ENCODE data around the gene PLA2G1B.

PLA2G1B gene

DNA sequence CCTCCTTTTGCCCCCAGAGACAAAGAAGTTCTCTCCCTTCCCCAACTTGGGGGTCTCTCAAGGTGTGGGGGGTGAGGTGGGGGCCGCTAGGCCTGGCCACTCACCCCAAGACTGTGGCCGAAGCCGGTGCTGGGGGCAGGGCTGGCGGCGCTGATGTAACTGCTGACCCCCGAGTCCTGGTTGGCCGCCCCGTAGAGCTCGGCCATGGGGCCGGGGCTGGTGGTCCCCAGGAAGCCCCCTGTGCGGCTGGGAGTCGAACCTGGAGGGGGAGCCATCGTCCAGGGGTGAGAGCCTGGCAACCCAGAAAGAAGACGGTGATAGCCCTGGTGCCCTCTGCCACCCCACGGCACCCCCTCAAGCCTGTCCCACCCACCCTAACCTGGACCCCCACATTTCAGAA is 18.5 kb upstream of the PLA2G1B start:
- Histone ChIP-seq H2AFZ (ENCODE audit: low read length) (no peak overlapping the region), H3F3A (ENCODE audit: low read depth) (no peaks in the 10 kb centered on the region), H3K4me1 (ENCODE audit: insufficient read depth, low read length, poor library complexity, severe bottlenecking) (no peaks in the 10 kb centered on the region), H3K9me3 (ENCODE audit: insufficient read depth, low read depth, low read length) (no peaks in the 10 kb centered on the region), H3K4me3 (ENCODE audit: low read length, poor library complexity, severe bottlenecking) (no peak overlapping the region), H3K4me2 (ENCODE audit: low read depth, low read length, poor library complexity, severe bottlenecking) (no peak overlapping the region), H3K9me2 (replicated peaks; ENCODE audit: low read depth, low read length) (no peaks in the 10 kb centered on the region), H3K9ac (ENCODE audit: low read depth, low read length, poor library complexity, severe bottlenecking) (no peak overlapping the region), H4K20me1 (ENCODE audit: insufficient read depth, low read length, poor library complexity, severe bottlenecking) (no peaks in the 10 kb centered on the region), H3K36me3 (ENCODE audit: insufficient read depth, low read length) (no peaks in the 10 kb centered on the region), H3K27me3 (ENCODE audit: insufficient read depth, low read length, poor library complexity, severe bottlenecking) (no peaks in the 10 kb centered on the region), H3K79me2 (ENCODE audit: insufficient read depth, low read length) (no peaks in the 10 kb centered on the region)
- no peak for TF ChIP-seq EZH2phosphoT487 (IDR thresholded peaks at IDR 0.05; ENCODE audit: borderline replicate concordance)
- TF ChIP-seq, protein P1, sequence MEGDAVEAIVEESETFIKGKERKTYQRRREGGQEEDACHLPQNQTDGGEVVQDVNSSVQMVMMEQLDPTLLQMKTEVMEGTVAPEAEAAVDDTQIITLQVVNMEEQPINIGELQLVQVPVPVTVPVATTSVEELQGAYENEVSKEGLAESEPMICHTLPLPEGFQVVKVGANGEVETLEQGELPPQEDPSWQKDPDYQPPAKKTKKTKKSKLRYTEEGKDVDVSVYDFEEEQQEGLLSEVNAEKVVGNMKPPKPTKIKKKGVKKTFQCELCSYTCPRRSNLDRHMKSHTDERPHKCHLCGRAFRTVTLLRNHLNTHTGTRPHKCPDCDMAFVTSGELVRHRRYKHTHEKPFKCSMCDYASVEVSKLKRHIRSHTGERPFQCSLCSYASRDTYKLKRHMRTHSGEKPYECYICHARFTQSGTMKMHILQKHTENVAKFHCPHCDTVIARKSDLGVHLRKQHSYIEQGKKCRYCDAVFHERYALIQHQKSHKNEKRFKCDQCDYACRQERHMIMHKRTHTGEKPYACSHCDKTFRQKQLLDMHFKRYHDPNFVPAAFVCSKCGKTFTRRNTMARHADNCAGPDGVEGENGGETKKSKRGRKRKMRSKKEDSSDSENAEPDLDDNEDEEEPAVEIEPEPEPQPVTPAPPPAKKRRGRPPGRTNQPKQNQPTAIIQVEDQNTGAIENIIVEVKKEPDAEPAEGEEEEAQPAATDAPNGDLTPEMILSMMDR (conservative IDR thresholded peaks at IDR 0.05; ENCODE audit: low read length), result no peak

DNA sequence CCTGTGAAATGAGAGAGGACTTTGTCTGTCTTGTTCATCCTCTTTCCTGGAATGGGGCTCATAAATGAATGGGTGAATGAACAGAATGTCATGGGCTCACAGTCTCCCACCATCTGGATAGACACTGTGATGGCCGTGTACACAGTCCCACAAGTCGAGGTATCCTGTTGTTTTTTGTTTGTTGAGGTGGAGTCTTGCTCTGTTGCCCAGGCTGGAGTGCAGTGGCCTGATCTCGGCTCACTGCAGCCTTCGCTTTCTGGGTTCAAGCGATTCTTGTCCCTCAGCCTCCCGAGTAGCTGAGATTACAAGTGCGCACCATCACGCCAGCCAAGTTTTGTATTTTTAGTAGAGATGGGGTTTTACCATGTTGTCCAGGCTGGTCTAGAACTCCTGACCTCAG is 16.1 kb upstream of the PLA2G1B start:
- no peaks in the 10 kb centered on the region for H3K9me3 ChIP-seq (ENCODE audit: insufficient read depth, low read depth, low read length)
- no peaks in the 10 kb centered on the region for H3K9me2 ChIP-seq (replicated peaks; ENCODE audit: low read depth, low read length)
- no peaks in the 10 kb centered on the region for H3K36me3 ChIP-seq (ENCODE audit: insufficient read depth, low read length)
- H3K4me1 ChIP-seq (ENCODE audit: insufficient read depth, low read length, poor library complexity, severe bottlenecking), result no peaks in the 10 kb centered on the region
- no peaks in the 10 kb centered on the region for H3K79me2 ChIP-seq (ENCODE audit: insufficient read depth, low read length)
- TF ChIP-seq EZH2phosphoT487 (IDR thresholded peaks at IDR 0.05; ENCODE audit: borderline replicate concordance), result no peak
- TF ChIP-seq, protein P1 (conservative IDR thresholded peaks at IDR 0.05; ENCODE audit: low read length), result no peak
- H2AFZ ChIP-seq (ENCODE audit: low read length), result no peak overlapping the region
- H3F3A ChIP-seq (ENCODE audit: low read depth), result no peaks in the 10 kb centered on the region
- no peak overlapping the region for H3K4me3 ChIP-seq (ENCODE audit: low read length, poor library complexity, severe bottlenecking)
- H3K27me3 ChIP-seq (ENCODE audit: insufficient read depth, low read length, poor library complexity, severe bottlenecking), result no peaks in the 10 kb centered on the region
- no peak overlapping the region for H3K9ac ChIP-seq (ENCODE audit: low read depth, low read length, poor library complexity, severe bottlenecking)
- no peaks in the 10 kb centered on the region for H4K20me1 ChIP-seq (ENCODE audit: insufficient read depth, low read length, poor library complexity, severe bottlenecking)
- no peak overlapping the region for H3K4me2 ChIP-seq (ENCODE audit: low read depth, low read length, poor library complexity, severe bottlenecking)

DNA sequence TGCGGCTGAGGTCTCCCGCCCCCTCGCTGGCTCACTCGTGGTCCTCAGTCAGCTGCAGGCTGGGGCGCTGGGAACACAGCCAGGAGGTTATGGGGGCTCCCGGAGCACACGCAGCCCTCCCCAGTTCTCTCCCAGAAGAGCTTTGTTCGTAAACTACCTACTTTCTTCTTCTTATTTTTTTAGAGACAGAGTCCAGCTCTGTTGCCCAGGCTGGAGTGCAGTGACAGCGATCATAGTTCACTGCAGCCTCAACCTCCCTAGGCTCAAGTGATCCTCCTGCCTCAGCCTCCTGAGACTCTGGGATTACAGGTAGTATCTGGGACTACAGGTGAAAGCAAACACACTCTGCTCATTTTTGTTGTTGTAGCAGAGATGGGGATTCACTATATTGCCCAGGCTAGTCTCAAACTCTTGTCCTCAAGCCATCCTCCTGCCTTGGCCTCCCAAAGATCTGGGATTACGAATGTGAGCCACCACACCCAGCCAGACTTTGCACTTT is 15.5 kb upstream of the PLA2G1B start:
- no peak overlapping the region for H3K4me3 ChIP-seq (ENCODE audit: low read length, poor library complexity, severe bottlenecking)
- H3K9me3 ChIP-seq (ENCODE audit: insufficient read depth, low read depth, low read length), result no peaks in the 10 kb centered on the region; the same call in 1 of the 2 replicates
- no peaks in the 10 kb centered on the region for H3K79me2 ChIP-seq (ENCODE audit: insufficient read depth, low read length)
- H3K9ac ChIP-seq (ENCODE audit: low read depth, low read length, poor library complexity, severe bottlenecking), result no peak overlapping the region
- H3K4me1 ChIP-seq (ENCODE audit: insufficient read depth, low read length, poor library complexity, severe bottlenecking), result no peaks in the 10 kb centered on the region
- no peak for TF ChIP-seq EZH2phosphoT487 (IDR thresholded peaks at IDR 0.05; ENCODE audit: borderline replicate concordance)
- TF ChIP-seq, protein P1 (conservative IDR thresholded peaks at IDR 0.05; ENCODE audit: low read length), result no peak
- no peaks in the 10 kb centered on the region for H3K27me3 ChIP-seq (ENCODE audit: insufficient read depth, low read length, poor library complexity, severe bottlenecking)
- H2AFZ ChIP-seq (ENCODE audit: low read length), result no peak overlapping the region
- H4K20me1 ChIP-seq (ENCODE audit: insufficient read depth, low read length, poor library complexity, severe bottlenecking), result no peaks in the 10 kb centered on the region
- H3K9me2 ChIP-seq (replicated peaks; ENCODE audit: low read depth, low read length), result no peaks in the 10 kb centered on the region
- H3K36me3 ChIP-seq (ENCODE audit: insufficient read depth, low read length), result no peaks in the 10 kb centered on the region
- H3K4me2 ChIP-seq (ENCODE audit: low read depth, low read length, poor library complexity, severe bottlenecking), result no peak overlapping the region
- no peaks in the 10 kb centered on the region for H3F3A ChIP-seq (ENCODE audit: low read depth)

Data from Loucy (cell line).